Upper lobe of left lung (tissue), 6 donors: ENCODE results near the gene PSPH. TPM values are rescaled to one million over a fixed set of nuclear protein-coding genes. Genes with fewer than 3 reads are reported as not detected.

Source experiments
- ATAC-seq, 2 donors: fragments of 200-7000 bp; cut with Tn5 transposase; one replicate each; pipeline ENCODE4 v1.9.1; 2022; ENCODE audit warnings: mild to moderate bottlenecking in 2 of 2, moderate library complexity in 2 of 2; ENCODE audit not compliant: low FRiP score in 2 of 2
- DNase-seq, 2 donors: peaks; one replicate each; pipeline ENCODE4 v3.0.0-alpha.2; 2019 to 2020
- H3K27ac ChIP-seq, 4 donors: fragments of 200-600 bp; sonication (generic); one replicate each; pipeline ENCODE4 v1.5.1; 2016 to 2019
- H3K27me3 ChIP-seq, 4 donors: fragments of 200-600 bp; sonication (generic); one replicate each; pipeline ENCODE4 v1.5.1; 2017 to 2019
- H3K36me3 ChIP-seq, 4 donors: fragments of 200-600 bp; sonication (generic); one replicate each; pipeline ENCODE4 v1.5.1; 2016 to 2019
- H3K4me1 ChIP-seq, 4 donors: fragments of 200-600 bp; sonication (generic); one replicate each; pipeline ENCODE4 v1.5.1; 2018 to 2019
- H3K4me3 ChIP-seq, 4 donors: fragments of 200-600 bp; sonication (generic); one replicate each; pipeline ENCODE4 v1.5.1; 2017 to 2019; ENCODE audit warnings: mild to moderate bottlenecking in 2 of 4, moderate library complexity in 1 of 4
- H3K9me3 ChIP-seq, 4 donors: fragments of 200-600 bp; sonication (generic); one replicate each; pipeline ENCODE4 v1.5.1; 2018 to 2019
- CTCF ChIP-seq, 6 experiments: fragments of 450-650 bp in 4 of 6; fragments of 200-600 bp in 2 of 6; sonication (generic) in 2 of 6; IDR thresholded peaks; one replicate each; pipeline ENCODE4 v1.5.1; 2016 to 2019; ENCODE audit warnings: antibody characterized with exemption in 6 of 6
- EP300 ChIP-seq, 4 donors: sonication (generic); formaldehyde crosslinking; IDR thresholded peaks; one replicate each; pipeline ENCODE4 v1.5.1; 2017; ENCODE audit warnings: antibody characterized with exemption in 4 of 4, control low read depth in 2 of 4
- POLR2A ChIP-seq, 4 donors: fragments of 450-650 bp; IDR thresholded peaks; one replicate each; pipeline ENCODE4 v1.5.1; 2016 to 2017; ENCODE audit warnings: antibody characterized with exemption in 4 of 4, mild to moderate bottlenecking in 2 of 4
- POLR2AphosphoS5 ChIP-seq, 2 donors: sonication (generic); formaldehyde crosslinking; IDR thresholded peaks; one replicate each; pipeline ENCODE4 v1.5.1; 2017; ENCODE audit warnings: antibody characterized with exemption in 2 of 2
- WGBS, 2 donors: methylation state at CpG; one replicate each; pipeline ENCODE4 v1.1.5; 2017 to 2018; 5-methylcytosine and 5-hydroxymethylcytosine counted together
- total RNA-seq, 6 donors: library from RNA; depleted of rRNA in 4 of 6; stranded (reverse); fragments of >200 nt in 4 of 6; gene quantifications; one replicate each; pipeline versions ENCODE4 v1.1.0 to v1.2.1, GENCODE V29; 2016 to 2021
- donor health status: DM: no; HTN: no; CAD: no; lungs with moderate emphysema.
- donor health status: DM: no; HTN: yes; CAD: no; lungs with severe emphysema.

Gene PSPH
- total RNA-seq, 6 donors from 2014 or later, result 6.8 to 18.9 (median 13.5) TPM

GRCh38 chr7:56007891-56008290, 43.4 kb downstream of the PSPH start:
- DNase-seq, result no peak
- Histone ChIP-seq H3K27ac (no peak overlapping the region), H3K9me3 (no peaks in the 10 kb centered on the region), H3K4me3 (no peak overlapping the region), H3K27me3 (no peaks in the 10 kb centered on the region), H3K4me1 (no peaks in the 10 kb centered on the region), H3K36me3 (peaks cover 0 to 4% (median 0%) of the 10 kb centered on the region in 4 donors)
- ATAC-seq, result no peak
- WGBS, 2 donors, result 85% methylated on average over 7 to 9 of the region's 9 CpGs
- TF ChIP-seq POLR2AphosphoS5 (IDR thresholded peaks at IDR 0.05) (no peak), POLR2A (IDR thresholded peaks at IDR 0.05) (no peak), EP300 (IDR thresholded peaks at IDR 0.05) (no peak), CTCF (IDR thresholded peaks at IDR 0.05) (no peak)

GRCh38 chr7:56007167-56007652, 44.0 kb downstream of the PSPH start:
- Histone ChIP-seq H3K4me3 (no peak overlapping the region), H3K27me3 (no peaks in the 10 kb centered on the region), H3K27ac (no peak overlapping the region), H3K9me3 (no peaks in the 10 kb centered on the region), H3K36me3 (peaks cover 0 to 4% (median 0%) of the 10 kb centered on the region in 4 donors), H3K4me1 (no peaks in the 10 kb centered on the region)
- DNase-seq, result no peak
- 81 to 84% methylated on average over 3 to 4 of the region's 4 CpGs for whole genome bisulfite sequencing, 2 donors
- TF ChIP-seq POLR2A (IDR thresholded peaks at IDR 0.05) (no peak), CTCF (IDR thresholded peaks at IDR 0.05) (no peak), POLR2AphosphoS5 (IDR thresholded peaks at IDR 0.05) (no peak), EP300 (IDR thresholded peaks at IDR 0.05) (no peak)
- ATAC-seq, result no peak

- no peak for DNase-seq
Measured at GRCh38 chr7:56003749-56004148, 47.5 kb downstream of the PSPH start.

GRCh38 chr7:55996856-55997500, 54.3 kb downstream of the PSPH start:
- peaks cover 8 to 79% (median 35%) of the 10 kb centered on the region in 4 donors for H3K36me3 ChIP-seq
- WGBS, 2 donors, result 93 to 95% methylated on average over 8 of the region's 8 CpGs

More at GRCh38 chr7:56003749-56004148, 47.5 kb downstream of the PSPH start:
- H3K4me1 ChIP-seq, result peaks cover 0 to 6% (median 0%) of the 10 kb centered on the region in 4 donors
- no peak overlapping the region for H3K4me3 ChIP-seq
- ATAC-seq, result no peak
- no peak for TF ChIP-seq POLR2A (IDR thresholded peaks at IDR 0.05)
- no peak for TF ChIP-seq CTCF (IDR thresholded peaks at IDR 0.05)
- TF ChIP-seq POLR2AphosphoS5 (IDR thresholded peaks at IDR 0.05), result no peak
- no peak for TF ChIP-seq EP300 (IDR thresholded peaks at IDR 0.05)
- H3K9me3 ChIP-seq, result no peaks in the 10 kb centered on the region
- peaks cover 0 to 18% (median 3%) of the 10 kb centered on the region in 4 donors for H3K36me3 ChIP-seq
- no peak overlapping the region for H3K27ac ChIP-seq
- H3K27me3 ChIP-seq, result no peaks in the 10 kb centered on the region
- WGBS, 2 donors, result 72 to 89% methylated on average over 4 of the region's 4 CpGs

More at GRCh38 chr7:55996856-55997500, 54.3 kb downstream of the PSPH start:
- no peaks in the 10 kb centered on the region for H3K27me3 ChIP-seq
- peaks cover 0 to 6% (median 0%) of the 10 kb centered on the region in 4 donors for H3K4me1 ChIP-seq
- no peak overlapping the region for H3K4me3 ChIP-seq
- no peak overlapping the region for H3K27ac ChIP-seq
- DNase-seq, result no peak
- no peak for ATAC-seq
- TF ChIP-seq POLR2A (IDR thresholded peaks at IDR 0.05), result no peak
- no peak for TF ChIP-seq EP300 (IDR thresholded peaks at IDR 0.05)
- TF ChIP-seq CTCF (IDR thresholded peaks at IDR 0.05), result no peak
- no peak for TF ChIP-seq POLR2AphosphoS5 (IDR thresholded peaks at IDR 0.05)
- no peaks in the 10 kb centered on the region for H3K9me3 ChIP-seq
